SK-N-SH treated with all-trans-retinoic acid at 6 μM for 48 hours (cell line): Measurements from ENCODE around the gene AGAP3.

Experiments
- ATAC-seq: fragments of 200-7000 bp; cut with Tn5 transposase; 3 replicates; pipeline ENCODE4 v1.9.1; 2020; ENCODE audit warnings: mild to moderate bottlenecking, moderate library complexity
- ARNTL ChIP-seq: fragments of 450-650 bp; formaldehyde crosslinking; IDR thresholded peaks from 2 replicates; pipeline ENCODE4 v1.5.0; 2020; ENCODE audit warnings: low read depth, mild to moderate bottlenecking, moderate library complexity, borderline replicate concordance
- BACH2 ChIP-seq: fragments of 250-450 bp; sonication (Bioruptor Pico); IDR thresholded peaks from 2 replicates; pipeline ENCODE4 v1.9.0; 2021; ENCODE audit warnings: mild to moderate bottlenecking, borderline replicate concordance
- CSDC2 ChIP-seq: fragments of 250-450 bp; sonication (Bioruptor Pico); IDR thresholded peaks from 2 replicates; pipeline ENCODE4 v1.5.0; 2020; ENCODE audit warnings: mild to moderate bottlenecking, moderate library complexity
- CSRNP3 ChIP-seq: fragments of 250-450 bp; sonication (Bioruptor Pico); IDR thresholded peaks from 2 replicates; pipeline ENCODE4 v1.5.1; 2021; ENCODE audit warnings: mild to moderate bottlenecking, moderate library complexity
- ESRRG ChIP-seq: fragments of 250-450 bp; sonication (Bioruptor Pico); IDR thresholded peaks from 2 replicates; pipeline ENCODE4 v1.6.1; 2021; ENCODE audit warnings: mild to moderate bottlenecking
- GLIS3 ChIP-seq: fragments of 250-450 bp; sonication (Bioruptor Pico); IDR thresholded peaks from 2 replicates; pipeline ENCODE4 v1.5.0; 2020; ENCODE audit warnings: mild to moderate bottlenecking, moderate library complexity
- ISL1 ChIP-seq: fragments of 250-450 bp; sonication (Bioruptor Pico); IDR thresholded peaks from 2 replicates; pipeline ENCODE4 v2.1.2; 2022; ENCODE audit warnings: mild to moderate bottlenecking, moderate library complexity
- OSR1 ChIP-seq: fragments of 250-450 bp; sonication (Bioruptor Pico); IDR thresholded peaks from 2 replicates; pipeline ENCODE4 v1.8.0; 2022; ENCODE audit warnings: moderate library complexity, mild to moderate bottlenecking, inconsistent platforms
- PATZ1 ChIP-seq: fragments of 250-450 bp; sonication (Bioruptor Pico); IDR thresholded peaks from 2 replicates; pipeline ENCODE4 v1.8.0; 2020; ENCODE audit warnings: mild to moderate bottlenecking, moderate library complexity, borderline replicate concordance
- POU6F1 ChIP-seq: fragments of 250-450 bp; sonication (Bioruptor Pico); IDR thresholded peaks from 2 replicates; pipeline ENCODE4 v1.8.0; 2021; ENCODE audit warnings: low read depth, mild to moderate bottlenecking, moderate library complexity, borderline replicate concordance
- RARB ChIP-seq: fragments of 250-450 bp; sonication (Bioruptor Pico); IDR thresholded peaks from 2 replicates; pipeline ENCODE4 v1.8.0; 2021; ENCODE audit warnings: mild to moderate bottlenecking, moderate library complexity
- SNAI2 ChIP-seq: fragments of 250-450 bp; sonication (Bioruptor Pico); IDR thresholded peaks from 2 replicates; pipeline ENCODE4 v1.5.0; 2020; ENCODE audit warnings: mild to moderate bottlenecking, moderate library complexity
- TCF4 ChIP-seq: fragments of 250-450 bp; sonication (Bioruptor Pico); IDR thresholded peaks from 2 replicates; pipeline ENCODE4 v1.8.0; 2021; ENCODE audit warnings: mild to moderate bottlenecking, moderate library complexity, borderline replicate concordance
- TSHZ2 ChIP-seq: fragments of 250-450 bp; sonication (Bioruptor Pico); IDR thresholded peaks from 2 replicates; pipeline ENCODE4 v1.5.0; 2020; ENCODE audit warnings: mild to moderate bottlenecking, moderate library complexity
- ZFP3 ChIP-seq: fragments of 250-450 bp; sonication (Bioruptor Pico); IDR thresholded peaks from 2 replicates; pipeline ENCODE4 v1.5.0; 2020; ENCODE audit warnings: mild to moderate bottlenecking, moderate library complexity
- ZFP30 ChIP-seq: fragments of 450-650 bp; formaldehyde crosslinking; IDR thresholded peaks from 2 replicates; pipeline ENCODE4 v1.5.0; 2022; ENCODE audit warnings: mild to moderate bottlenecking, moderate library complexity
- ZNF565 ChIP-seq: fragments of 450-650 bp; formaldehyde crosslinking; conservative IDR thresholded peaks from 2 replicates; pipeline ENCODE4 v1.5.0; 2020; ENCODE audit warnings: low read depth, mild to moderate bottlenecking, moderate library complexity
- ZNF70 ChIP-seq: fragments of 450-650 bp; formaldehyde crosslinking; IDR thresholded peaks from 2 replicates; pipeline ENCODE4 v1.5.0; 2020; ENCODE audit warnings: mild to moderate bottlenecking, moderate library complexity
- ZNF8 ChIP-seq: fragments of 450-650 bp; formaldehyde crosslinking; IDR thresholded peaks from 2 replicates; pipeline ENCODE4 v1.5.0; 2020; ENCODE audit warnings: mild to moderate bottlenecking, moderate library complexity

Gene AGAP3

GRCh38 chr7:151085691-151086620 lies at the start of gene AGAP3:
Gene AGAP3, plus strand, starts transcription at chr7:151086475. Its CDS starts 267 bp downstream, at chr7:151086742.
- TF ChIP-seq TSHZ2 (CRISPR knock-in tag): 0 out of 2 replicates have a peak, but pooled peaks have one; percentile 16
- no peak for TF ChIP-seq ZNF8 (CRISPR knock-in tag)
- ATAC-seq: peak; percentile 71

GRCh38 chr7:151038951-151039849 lies 47.1 kb upstream of the AGAP3 start:
- no peak; the same call in 1 of the 2 replicates for TF ChIP-seq ZNF565
- 0 out of 2 replicates have a peak, but pooled peaks have one; percentile 6 for TF ChIP-seq ZNF70 (CRISPR knock-in tag)
- TF ChIP-seq ZNF8 (CRISPR knock-in tag): no peak
- TF ChIP-seq ISL1: no peak
- no peak for TF ChIP-seq CSDC2 (CRISPR knock-in tag)
- peak; percentile 57; the same call in 1 of the 2 replicates for TF ChIP-seq ZFP3
- 0 out of 2 replicates have a peak, but pooled peaks have one; percentile 18 for TF ChIP-seq PATZ1 (CRISPR knock-in tag)
- 0 out of 2 replicates have a peak, but pooled peaks have one; percentile 20 for TF ChIP-seq TSHZ2 (CRISPR knock-in tag)
- TF ChIP-seq OSR1 (CRISPR knock-in tag): no peak
- TF ChIP-seq CSRNP3 (CRISPR knock-in tag): no peak
- no peak for TF ChIP-seq ZFP30
- no peak for TF ChIP-seq RARB (CRISPR knock-in tag)
- 0 out of 2 replicates have a peak, but pooled peaks have one; percentile 45 for TF ChIP-seq GLIS3 (CRISPR knock-in tag)
- no peak for TF ChIP-seq BACH2
- TF ChIP-seq SNAI2 (CRISPR knock-in tag): no peak
- TF ChIP-seq ESRRG (CRISPR knock-in tag): 0 out of 2 replicates have a peak, but pooled peaks have one; percentile 13
- TF ChIP-seq TCF4 (CRISPR knock-in tag): peak; percentile 57; the same call in 1 of the 2 replicates
- TF ChIP-seq, all 23 proteins: peak for 7
- ATAC-seq: peak; percentile 89

- ATAC-seq: peak; percentile 19
Measured at GRCh38 chr7:151039850-151040548, 46.3 kb upstream of the AGAP3 start.

More at GRCh38 chr7:151039850-151040548, 46.3 kb upstream of the AGAP3 start:
- TF ChIP-seq ARNTL (no peak), ZFP30 (no peak), POU6F1 (CRISPR knock-in tag) (no peak), ZNF70 (CRISPR knock-in tag) (no peak), ZNF8 (CRISPR knock-in tag) (no peak), RARB (CRISPR knock-in tag) (no peak), ESRRG (CRISPR knock-in tag) (no peak), ISL1 (no peak), BACH2 (no peak)
